Activated CD4-positive, alpha-beta memory T cell treated with anti-CD3 and anti-CD28 coated beads for 36 hours (primary cell): ENCODE data around the gene VPS26B. TPM values are rescaled to one million over a fixed set of nuclear protein-coding genes. Genes with fewer than 3 reads are reported as not detected.

Experiments
- CTCF ChIA-PET: fragments of 350-600 bp; sonication (Branson Sonifier 250); formaldehyde crosslinking; loops from one replicate; lab custom pipeline; 2021; ENCODE audit warnings: antibody characterized with exemption, inconsistent platforms; lab: Charles Lee
- POLR2A ChIA-PET: fragments of 350-600 bp; sonication (Branson Sonifier 250); formaldehyde crosslinking; loops from one replicate; lab custom pipeline; 2021; ENCODE audit warnings: antibody characterized with exemption; lab: Charles Lee
- DNase-seq: peaks from one replicate; pipeline ENCODE4 v3.0.0-alpha.2; 2020
- H3K27ac Mint-ChIP-seq: one replicate; pipeline ENCODE4 v1.8.0; 2021; ENCODE audit warnings: mixed read lengths
- H3K27me3 Mint-ChIP-seq: one replicate; pipeline ENCODE4 v1.8.0; 2021; ENCODE audit warnings: mixed read lengths
- H3K36me3 Mint-ChIP-seq: one replicate; pipeline ENCODE4 v1.8.0; 2021; ENCODE audit warnings: mixed read lengths
- H3K4me1 Mint-ChIP-seq: one replicate; pipeline ENCODE4 v1.8.0; 2021; ENCODE audit warnings: low read depth, mixed read lengths
- H3K4me3 Mint-ChIP-seq: one replicate; pipeline ENCODE4 v1.8.0; 2021; ENCODE audit warnings: mild to moderate bottlenecking, mixed read lengths
- H3K9me3 Mint-ChIP-seq: one replicate; pipeline ENCODE4 v1.8.0; 2021; ENCODE audit warnings: mixed read lengths
- intact Hi-C: fragments of 100-400 bp; cut with micrococcal nuclease; formaldehyde crosslinking; loops from one replicate; pipeline ENCODE4 v1.15.1; 2023
- total RNA-seq, 2 experiments: library from RNA; stranded (reverse); gene quantifications; one replicate each; pipeline ENCODE4 v1.2.3, GENCODE V29; 2021

VPS26B gene
- total RNA-seq, 2 experiments from 2014 or later, result 36.2 to 38.8 TPM

GRCh38 chr11:134260503-134260902 lies 36.0 kb downstream of the VPS26B start:
- CTCF ChIA-PET, result interaction anchor here (3.2 to 3.4 kb wide), 2 partner anchors 8 to 14 kb away, joined by 26 to 32 read pairs; partner anchors contain the start of genes ACAD8, GLB1L3 and THYN1
- no peak for DNase-seq
- Mint-ChIP-seq H3K9me3 (no peaks in the 10 kb centered on the region), H3K27me3 (no peaks in the 10 kb centered on the region), H3K27ac (no peak overlapping the region), H3K36me3 (peaks cover 14% of the 10 kb centered on the region), H3K4me3 (no peak overlapping the region), H3K4me1 (peaks cover 3% of the 10 kb centered on the region)
- intact Hi-C loops, result no loop called here
- POLR2A ChIA-PET, result interaction anchor here (1.2 kb wide), 1 partner anchor 11 kb away, joined by 4 read pairs; no protein-coding TSS in a partner anchor

- CTCF ChIA-PET, result interaction anchor here (1.5 to 3.4 kb wide), 3 partner anchors 9 to 13 kb away, joined by 9 to 32 read pairs (median 26); partner anchors contain the start of genes ACAD8, GLB1L3 and THYN1
- Mint-ChIP-seq H3K4me3 (no peak overlapping the region), H3K36me3 (peaks cover 14% of the 10 kb centered on the region), H3K27me3 (no peaks in the 10 kb centered on the region), H3K27ac (no peak overlapping the region), H3K4me1 (no peaks in the 10 kb centered on the region), H3K9me3 (no peaks in the 10 kb centered on the region)
- intact Hi-C loops, result no loop called here
- DNase-seq, result no peak
- POLR2A ChIA-PET, result interaction anchor here (1.2 kb wide), 1 partner anchor 12 kb away, joined by 4 read pairs; no protein-coding TSS in a partner anchor
These were observed 36.5 kb downstream of the VPS26B start for GRCh38 chr11:134260983-134261382.

- H3K36me3 Mint-ChIP-seq, result peaks cover 14% of the 10 kb centered on the region
- ChIA-PET CTCF (interaction anchor here (0.6 to 3.4 kb wide), 16 partner anchors 9 to 131 kb away, joined by 3 to 32 read pairs (median 4); partner anchors contain the start of genes ACAD8, GLB1L2, GLB1L3 and NCAPD3), POLR2A (interaction anchor here (1.8 kb wide), 1 partner anchor 38 kb away, joined by 7 read pairs; the partner anchor contains the start of genes NCAPD3 and VPS26B)
- H3K27me3 Mint-ChIP-seq, result no peaks in the 10 kb centered on the region
- DNase-seq, result peak; percentile 39
- H3K9me3 Mint-ChIP-seq, result no peaks in the 10 kb centered on the region
- no peaks in the 10 kb centered on the region for H3K4me1 Mint-ChIP-seq
- intact Hi-C loops, result no loop called here
- no peak overlapping the region for H3K27ac Mint-ChIP-seq
- H3K4me3 Mint-ChIP-seq, result no peak overlapping the region
These were observed 37.4 kb downstream of the VPS26B start for GRCh38 chr11:134261626-134262488.

GRCh38 chr11:134264966-134265764 lies 40.7 kb downstream of the VPS26B start:
- Mint-ChIP-seq H3K27me3 (no peaks in the 10 kb centered on the region), H3K4me1 (peaks cover 2% of the 10 kb centered on the region), H3K4me3 (no peak overlapping the region), H3K9me3 (no peaks in the 10 kb centered on the region), H3K27ac (no peak overlapping the region), H3K36me3 (peaks cover 2% of the 10 kb centered on the region)
- ChIA-PET POLR2A (no interaction called here), CTCF (interaction anchor here (1.5 to 1.8 kb wide), 2 partner anchors 10 to 11 kb away, joined by 5 to 14 read pairs; partner anchors contain the start of gene GLB1L3)
- no peak for DNase-seq
- intact Hi-C loops, result no loop called here

- CTCF ChIA-PET, result interaction anchor here (1.8 kb wide), 1 partner anchor 10 kb away, joined by 5 read pairs; the partner anchor contains the start of gene GLB1L3
These were observed 42.0 kb downstream of the VPS26B start for GRCh38 chr11:134266440-134266839.

GRCh38 chr11:134266841-134267251 lies 42.4 kb downstream of the VPS26B start:
- Mint-ChIP-seq H3K27me3 (no peaks in the 10 kb centered on the region), H3K9me3 (no peaks in the 10 kb centered on the region), H3K27ac (no peak overlapping the region), H3K36me3 (peaks cover 2% of the 10 kb centered on the region), H3K4me1 (peaks cover 11% of the 10 kb centered on the region), H3K4me3 (no peak overlapping the region)
- DNase-seq, result no peak
- intact Hi-C loops, result no loop called here
- POLR2A ChIA-PET, result no interaction called here
- CTCF ChIA-PET, result interaction anchor here (1.8 kb wide), 1 partner anchor 9 kb away, joined by 5 read pairs; the partner anchor contains the start of gene GLB1L3

More at GRCh38 chr11:134266440-134266839, 42.0 kb downstream of the VPS26B start:
- Mint-ChIP-seq H3K36me3 (peaks cover 2% of the 10 kb centered on the region), H3K27me3 (no peaks in the 10 kb centered on the region), H3K27ac (no peak overlapping the region), H3K9me3 (no peaks in the 10 kb centered on the region), H3K4me1 (peaks cover 11% of the 10 kb centered on the region), H3K4me3 (no peak overlapping the region)
- intact Hi-C loops, result no loop called here
- DNase-seq, result no peak
- POLR2A ChIA-PET, result no interaction called here

GRCh38 chr11:134267461-134267860 lies 43.0 kb downstream of the VPS26B start:
- CTCF ChIA-PET, result no interaction called here
- H3K27me3 Mint-ChIP-seq, result no peaks in the 10 kb centered on the region
- no peak overlapping the region for H3K27ac Mint-ChIP-seq
- POLR2A ChIA-PET, result no interaction called here
- peaks cover 13% of the 10 kb centered on the region for H3K4me1 Mint-ChIP-seq
- DNase-seq, result no peak
- intact Hi-C loops, result no loop called here
- H3K36me3 Mint-ChIP-seq, result peaks cover 2% of the 10 kb centered on the region
- H3K4me3 Mint-ChIP-seq, result no peak overlapping the region
- no peaks in the 10 kb centered on the region for H3K9me3 Mint-ChIP-seq

- no peak overlapping the region for H3K4me3 Mint-ChIP-seq
- ChIA-PET POLR2A (no interaction called here), CTCF (no interaction called here)
- H3K4me1 Mint-ChIP-seq, result peaks cover 17% of the 10 kb centered on the region
- H3K36me3 Mint-ChIP-seq, result peaks cover 2% of the 10 kb centered on the region
- intact Hi-C loops, result no loop called here
- no peak for DNase-seq
- H3K27ac Mint-ChIP-seq, result no peak overlapping the region
- no peaks in the 10 kb centered on the region for H3K9me3 Mint-ChIP-seq
- H3K27me3 Mint-ChIP-seq, result no peaks in the 10 kb centered on the region
These were observed 43.5 kb downstream of the VPS26B start for GRCh38 chr11:134267966-134268365.

GRCh38 chr11:134270250-134270714 lies 45.8 kb downstream of the VPS26B start:
- ChIA-PET CTCF (interaction anchor here (0.7 to 1.8 kb wide), 5 partner anchors 8 to 46 kb away, joined by 3 to 9 read pairs (median 3); partner anchors contain the start of gene VPS26B), POLR2A (interaction anchor here (0.6 kb wide), 1 partner anchor 18 kb away, joined by 3 read pairs; no protein-coding TSS in a partner anchor)
- H3K9me3 Mint-ChIP-seq, result no peaks in the 10 kb centered on the region
- peak overlapping the region; percentile 4 for H3K4me3 Mint-ChIP-seq
- peak; percentile 47 for DNase-seq
- H3K27me3 Mint-ChIP-seq, result no peaks in the 10 kb centered on the region
- peaks cover 36% of the 10 kb centered on the region for H3K4me1 Mint-ChIP-seq
- no peak overlapping the region for H3K27ac Mint-ChIP-seq
- no peaks in the 10 kb centered on the region for H3K36me3 Mint-ChIP-seq
- intact Hi-C loops, result loop anchor here (10.0 kb wide), 2 partner anchors 145 to 315 kb away; partner anchors contain the start of gene B3GAT1

- intact Hi-C loops, result loop anchor here (10.0 kb wide), 2 partner anchors 143 to 313 kb away; partner anchors contain the start of gene B3GAT1
- peaks cover 1% of the 10 kb centered on the region for H3K27me3 Mint-ChIP-seq
- POLR2A ChIA-PET, result no interaction called here
- H3K27ac Mint-ChIP-seq, result no peak overlapping the region
- CTCF ChIA-PET, result interaction anchor here (0.9 kb wide), 1 partner anchor 10 kb away, joined by 5 read pairs; no protein-coding TSS in a partner anchor
- peaks cover 1% of the 10 kb centered on the region for H3K36me3 Mint-ChIP-seq
- no peak overlapping the region for H3K4me3 Mint-ChIP-seq
- H3K9me3 Mint-ChIP-seq, result no peaks in the 10 kb centered on the region
- peaks cover 39% of the 10 kb centered on the region for H3K4me1 Mint-ChIP-seq
- DNase-seq, result no peak
These were observed 47.5 kb downstream of the VPS26B start for GRCh38 chr11:134271978-134272377.
